ENCODE measurements around the gene CNIH3.

The CNIH3 gene

DNA sequence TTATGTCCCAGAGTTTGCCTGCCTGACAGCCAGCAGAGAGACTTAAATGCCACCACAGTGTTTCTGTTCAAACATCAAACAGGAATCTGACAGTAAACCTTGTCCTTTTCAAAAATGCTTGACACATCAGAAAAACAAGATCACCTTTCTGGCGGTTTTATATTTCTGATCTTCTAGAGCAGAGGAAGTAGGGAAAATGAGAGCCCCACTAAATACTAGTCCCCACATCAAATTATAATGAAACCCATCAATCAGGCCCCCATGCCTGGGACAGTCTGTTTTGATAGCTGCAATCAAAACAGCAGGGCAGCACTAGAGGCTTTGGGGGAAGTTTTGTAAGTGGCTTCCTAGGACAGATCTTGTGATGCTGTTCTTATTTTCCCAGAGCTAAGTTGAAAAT, 129.3 kb downstream of the CNIH3 start:
- DNase-seq (ENCODE audit: low spot score): no peak

DNA sequence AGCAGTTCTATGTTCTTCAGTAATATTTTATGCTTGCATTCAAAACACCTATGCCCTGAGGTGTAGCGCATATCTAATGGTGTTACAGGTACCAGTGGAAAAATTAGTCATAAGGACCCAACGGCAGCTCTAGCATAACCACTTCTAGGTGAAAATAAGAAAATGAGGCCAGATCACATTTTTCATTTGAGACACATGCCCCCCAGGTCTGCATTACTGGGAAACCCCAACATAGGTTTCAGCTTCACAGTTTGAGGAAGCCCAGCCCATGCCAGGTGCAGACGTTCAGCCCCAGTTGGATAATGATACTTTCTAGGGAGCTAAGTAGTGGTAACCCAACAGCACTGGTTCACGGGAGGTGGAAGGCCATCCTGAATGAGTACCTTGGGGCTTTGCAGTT, 129.8 kb downstream of the CNIH3 start:
- DNase-seq (ENCODE audit: low spot score): no peak

DNA sequence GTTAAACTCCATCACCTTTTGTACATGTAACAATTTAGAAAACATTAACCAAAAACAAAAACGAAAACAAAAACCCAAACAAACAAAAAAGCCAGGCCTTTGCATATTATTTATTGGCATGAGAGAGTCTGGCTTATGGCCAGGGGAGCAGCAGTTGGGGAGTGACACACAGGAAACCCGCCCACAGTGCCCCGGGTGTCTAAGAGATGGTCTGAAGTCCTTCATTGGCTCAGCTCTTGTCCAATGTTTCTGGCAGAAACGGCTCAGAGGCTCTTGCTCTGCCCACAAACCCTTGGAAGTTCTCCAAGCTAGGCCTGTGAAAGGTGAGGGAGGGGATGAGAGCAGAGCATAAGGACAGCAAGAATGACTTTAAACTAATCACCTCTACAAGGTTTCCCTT, 131.5 kb downstream of the CNIH3 start:
- peak; percentile 55 for DNase-seq (ENCODE audit: low spot score)

DNA sequence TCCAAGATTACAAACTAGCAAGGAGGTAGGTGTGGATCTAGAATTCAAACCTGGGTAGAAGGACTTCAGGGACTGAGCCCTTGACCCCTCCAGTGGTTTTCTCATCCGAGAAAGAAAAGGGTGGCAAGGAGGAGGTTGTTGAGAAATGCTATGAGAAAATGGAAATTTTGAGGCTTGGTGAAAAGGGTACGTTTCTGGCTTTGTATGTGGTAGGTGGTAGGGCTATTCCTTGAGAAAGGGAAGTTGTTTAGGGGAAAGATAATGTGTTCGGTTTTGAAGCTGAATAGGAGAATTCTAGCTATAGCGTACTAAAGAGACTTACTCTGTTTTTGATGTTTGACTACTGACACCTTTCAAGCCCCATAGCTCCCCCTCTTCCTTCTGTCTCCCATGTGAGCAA, 133.8 kb downstream of the CNIH3 start:
- DNase-seq (ENCODE audit: low spot score): no peak

GRCh38 chr1:224751624-224752311, 135.7 kb downstream of the CNIH3 start:
- DNase-seq (ENCODE audit: low spot score): no peak

GRCh38 chr1:224753491-224753890, 137.4 kb downstream of the CNIH3 start:
- DNase-seq (ENCODE audit: low spot score): no peak

DNA sequence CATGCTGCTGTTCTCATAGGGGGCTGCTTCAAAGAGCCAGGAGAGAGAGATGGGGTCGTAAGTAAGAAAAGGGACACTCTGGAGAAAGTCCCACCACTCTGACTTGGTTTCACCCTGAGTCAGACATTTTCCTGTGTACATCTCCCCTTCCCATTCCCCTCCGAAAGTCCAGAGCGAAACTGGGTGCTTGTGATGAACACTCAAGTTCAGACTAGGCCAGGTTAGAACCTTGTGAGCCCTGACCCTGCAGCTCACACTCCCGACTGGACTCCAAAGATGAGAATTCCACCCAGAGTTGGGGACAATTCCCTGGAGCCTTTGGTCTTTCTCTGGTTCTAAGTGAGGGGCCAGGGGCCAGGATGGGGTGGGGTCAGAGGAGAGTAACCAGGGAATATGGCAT, 139.5 kb downstream of the CNIH3 start:
- DNase-seq (ENCODE audit: low spot score): no peak

- DNase-seq (ENCODE audit: low spot score): no peak
Observed at GRCh38 chr1:224757508-224757907, 141.4 kb downstream of the CNIH3 start.

GRCh38 chr1:224759135-224759534, 143.0 kb downstream of the CNIH3 start:
- DNase-seq (ENCODE audit: low spot score): no peak

GRCh38 chr1:224759681-224760091, 143.6 kb downstream of the CNIH3 start:
- DNase-seq (ENCODE audit: low spot score): no peak

- no peak for DNase-seq (ENCODE audit: low spot score)
Observed at GRCh38 chr1:224760163-224760562, 144.0 kb downstream of the CNIH3 start.

GRCh38 chr1:224761245-224761644, 145.1 kb downstream of the CNIH3 start:
- DNase-seq (ENCODE audit: low spot score): no peak

DNA sequence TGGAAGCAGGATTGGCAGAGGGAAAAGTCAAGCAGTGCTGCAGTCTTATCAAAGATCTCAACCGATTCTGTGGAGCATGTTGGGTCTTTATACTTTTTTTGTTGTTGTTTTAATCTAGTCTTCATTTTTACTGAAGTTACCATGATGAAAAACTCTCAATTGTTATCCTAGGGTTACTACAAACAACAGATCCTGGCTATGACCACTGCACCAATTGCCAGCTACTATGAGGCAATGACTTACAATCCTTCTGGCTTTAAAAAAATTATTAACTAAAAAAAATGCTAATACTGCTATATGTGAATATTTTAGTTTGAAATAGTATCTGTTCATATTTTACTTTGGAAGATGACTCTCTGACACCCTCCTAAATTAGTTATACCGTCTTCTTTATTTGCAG, 145.9 kb downstream of the CNIH3 start:
- no peak for DNase-seq (ENCODE audit: low spot score)

- DNase-seq (ENCODE audit: low spot score): no peak
Observed at GRCh38 chr1:224762701-224763100, 146.6 kb downstream of the CNIH3 start.

DNA sequence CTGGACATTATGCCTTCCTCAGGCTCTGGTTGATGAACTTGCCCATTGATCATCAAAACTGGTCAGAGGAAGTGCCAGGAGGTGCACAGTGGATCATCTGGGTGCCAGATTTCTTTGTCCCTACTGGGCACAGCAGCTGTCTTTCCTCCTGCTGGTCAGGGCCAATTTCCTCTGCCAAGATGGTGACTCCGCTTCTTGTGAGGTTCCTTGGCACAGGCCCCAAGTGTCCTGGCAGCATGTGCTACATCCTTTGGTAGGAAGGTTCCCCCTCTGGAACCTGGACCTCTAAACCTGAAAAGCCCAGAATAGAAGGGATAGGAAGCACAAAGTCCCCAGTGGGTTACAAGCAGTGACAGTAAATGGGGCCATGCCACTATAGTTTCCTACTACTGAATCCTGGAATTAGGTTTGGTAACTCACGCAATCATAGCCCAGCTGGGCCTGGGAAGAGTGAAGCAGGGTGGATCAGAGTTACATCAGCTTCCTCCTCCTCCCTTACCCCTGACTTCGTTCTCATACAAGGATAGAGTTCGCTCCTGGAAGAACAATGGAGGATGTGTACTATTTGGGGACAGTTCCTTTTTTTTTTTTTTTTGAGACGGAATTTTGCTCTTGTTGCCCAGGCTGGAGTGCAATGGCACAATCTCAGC, 147.1 kb downstream of the CNIH3 start:
- DNase-seq (ENCODE audit: low spot score): no peak

- DNase-seq (ENCODE audit: low spot score): no peak
Observed at GRCh38 chr1:224766266-224766665, 150.1 kb downstream of the CNIH3 start.

DNA sequence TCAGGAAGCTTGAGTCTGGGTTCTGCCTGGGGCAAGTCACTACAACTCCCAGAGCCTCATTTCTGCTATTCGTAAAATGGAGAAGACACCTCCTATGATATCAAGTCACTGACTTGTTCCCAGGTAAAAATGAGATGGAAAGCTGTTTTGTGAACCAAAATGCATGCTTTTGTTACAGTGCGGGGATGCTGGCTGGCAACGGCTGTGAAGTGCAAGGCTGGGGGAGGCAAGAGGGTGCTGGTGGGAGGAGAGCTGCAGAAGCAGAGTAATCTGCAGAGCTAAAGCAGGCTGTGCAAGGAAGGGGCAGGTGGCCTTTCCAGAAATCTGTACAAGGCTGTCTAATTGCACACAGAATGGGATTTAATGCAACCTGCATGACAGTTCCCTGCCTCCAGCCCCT, 150.9 kb downstream of the CNIH3 start:
- DNase-seq (ENCODE audit: low spot score): no peak

GRCh38 chr1:224767676-224768075, 151.6 kb downstream of the CNIH3 start:
- no peak for DNase-seq (ENCODE audit: low spot score)

DNA sequence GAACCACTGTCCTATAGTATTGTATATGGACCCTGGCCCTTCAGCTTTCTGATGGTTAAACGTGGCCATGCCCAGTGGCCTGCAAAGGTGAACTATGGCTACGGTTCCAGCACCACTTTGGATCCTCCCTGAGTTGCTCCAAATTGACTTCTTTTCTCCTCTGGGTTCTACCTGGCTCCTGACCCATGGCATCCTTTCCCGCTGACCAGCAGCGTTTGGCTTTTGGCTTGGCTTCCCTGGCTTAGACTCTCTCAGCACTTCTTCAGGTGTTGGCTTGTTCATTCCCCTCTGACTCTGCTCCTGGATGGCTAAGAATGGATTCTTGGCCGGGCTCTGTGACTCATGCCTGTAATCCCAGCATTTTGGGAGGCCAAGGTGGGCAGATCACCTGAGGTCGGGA, 152.9 kb downstream of the CNIH3 start:
- no peak for DNase-seq (ENCODE audit: low spot score)

- no peak for DNase-seq (ENCODE audit: low spot score)
Observed at GRCh38 chr1:224769452-224770335, 153.6 kb downstream of the CNIH3 start.

DNA sequence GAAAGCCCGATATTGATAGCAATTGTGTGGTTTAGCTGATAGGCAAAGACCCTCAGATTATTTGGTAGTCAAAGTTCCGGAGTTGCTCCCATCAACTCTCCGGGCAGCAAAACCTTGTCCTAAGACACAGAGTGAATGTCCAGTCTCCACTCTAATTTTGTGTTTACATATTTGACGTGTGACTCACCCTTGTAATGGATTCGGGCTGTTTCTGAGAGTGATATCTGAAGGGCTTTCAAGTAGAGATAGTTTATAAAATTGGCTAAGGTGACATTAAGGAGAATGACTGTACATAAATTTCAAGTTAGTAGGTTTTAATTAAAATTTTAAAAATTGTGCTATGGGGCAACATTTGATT, 154.2 kb downstream of the CNIH3 start:
- peak; percentile 75 for DNase-seq (ENCODE audit: low spot score)

GRCh38 chr1:224773646-224774045, 157.5 kb downstream of the CNIH3 start:
- DNase-seq (ENCODE audit: low spot score): no peak

GRCh38 chr1:224774378-224774777, 158.3 kb downstream of the CNIH3 start:
- DNase-seq (ENCODE audit: low spot score): no peak
